ENCODE results near the gene FMN1.
A peak's percentile ranks its signal among the peaks of the same experiment; 100 is the strongest.

The FMN1 gene

DNA sequence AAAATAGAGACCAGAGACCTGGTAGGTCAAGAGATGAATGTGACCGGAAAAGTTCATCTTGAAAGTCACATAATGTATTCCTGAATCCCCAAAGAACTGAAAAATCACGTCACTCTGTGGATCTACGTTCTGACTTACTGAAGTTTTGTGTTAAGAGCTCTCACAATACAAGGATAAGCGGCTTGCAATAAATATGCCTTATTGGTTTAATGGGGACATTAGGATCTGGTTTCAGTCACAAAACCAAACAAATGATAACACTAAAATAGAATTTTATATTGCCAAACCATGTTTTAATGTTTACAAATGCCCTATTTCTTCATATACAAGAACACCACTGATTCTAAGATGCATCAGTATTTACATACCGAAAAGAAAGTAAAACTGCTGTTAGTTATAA, 164.2 kb downstream of the FMN1 start:
- POLR2A ChIA-PET: no interaction called here
- no peak for TF ChIP-seq ELF4 (IDR thresholded peaks at IDR 0.05)
- no peak for TF ChIP-seq LEF1 (IDR thresholded peaks at IDR 0.05; ENCODE audit: borderline replicate concordance)
- TF ChIP-seq SP1 (IDR thresholded peaks at IDR 0.05): no peak
- TF ChIP-seq FOXM1 (IDR thresholded peaks at IDR 0.05; ENCODE audit: borderline replicate concordance): no peak
- no peak for TF ChIP-seq BHLHE40 (IDR thresholded peaks at IDR 0.05; ENCODE audit: borderline replicate concordance)
- no peak for TF ChIP-seq FOXA1 (IDR thresholded peaks at IDR 0.05)
- no peak for TF ChIP-seq TARDBP (IDR thresholded peaks at IDR 0.05)
- TF ChIP-seq FOXK2 (IDR thresholded peaks at IDR 0.05): no peak
- no peak for TF ChIP-seq CTBP1 (IDR thresholded peaks at IDR 0.05; ENCODE audit: borderline replicate concordance)
- TF ChIP-seq PKNOX1 (IDR thresholded peaks at IDR 0.05): no peak
- no peak for TF ChIP-seq SUZ12 (IDR thresholded peaks at IDR 0.05)
- no peak for TF ChIP-seq ZNF384 (IDR thresholded peaks at IDR 0.05)
- TF ChIP-seq NFRKB (IDR thresholded peaks at IDR 0.05): no peak
- TF ChIP-seq L3MBTL2 (conservative IDR thresholded peaks at IDR 0.05): no peak
- TF ChIP-seq ARNT (IDR thresholded peaks at IDR 0.05): no peak
- CTCF ChIA-PET: interaction anchor here (0.9 kb wide), 1 partner anchor 8 kb away, joined by 3 read pairs; no protein-coding TSS in a partner anchor
- DNase-seq (ENCODE audit: extremely low spot score): no peak

- no peak for DNase-seq (ENCODE audit: extremely low spot score)
- ChIA-PET CTCF (interaction anchor here (0.6 kb wide), 1 partner anchor 154 kb away, joined by 3 read pairs; no protein-coding TSS in a partner anchor), POLR2A (no interaction called here)
- TF ChIP-seq FOXM1 (IDR thresholded peaks at IDR 0.05; ENCODE audit: borderline replicate concordance) (no peak), SUZ12 (IDR thresholded peaks at IDR 0.05) (no peak), ELF4 (IDR thresholded peaks at IDR 0.05) (no peak), L3MBTL2 (conservative IDR thresholded peaks at IDR 0.05) (no peak)
Observed at GRCh38 chr15:33029109-33029652, 165.3 kb downstream of the FMN1 start.

- no peak for DNase-seq (ENCODE audit: extremely low spot score)
- ChIA-PET CTCF (no interaction called here), POLR2A (no interaction called here)
- TF ChIP-seq L3MBTL2 (conservative IDR thresholded peaks at IDR 0.05) (no peak), NFRKB (IDR thresholded peaks at IDR 0.05) (no peak), FOXA1 (IDR thresholded peaks at IDR 0.05) (no peak), SUZ12 (IDR thresholded peaks at IDR 0.05) (no peak)
Observed at GRCh38 chr15:33028495-33028894, 166.0 kb downstream of the FMN1 start.

DNA sequence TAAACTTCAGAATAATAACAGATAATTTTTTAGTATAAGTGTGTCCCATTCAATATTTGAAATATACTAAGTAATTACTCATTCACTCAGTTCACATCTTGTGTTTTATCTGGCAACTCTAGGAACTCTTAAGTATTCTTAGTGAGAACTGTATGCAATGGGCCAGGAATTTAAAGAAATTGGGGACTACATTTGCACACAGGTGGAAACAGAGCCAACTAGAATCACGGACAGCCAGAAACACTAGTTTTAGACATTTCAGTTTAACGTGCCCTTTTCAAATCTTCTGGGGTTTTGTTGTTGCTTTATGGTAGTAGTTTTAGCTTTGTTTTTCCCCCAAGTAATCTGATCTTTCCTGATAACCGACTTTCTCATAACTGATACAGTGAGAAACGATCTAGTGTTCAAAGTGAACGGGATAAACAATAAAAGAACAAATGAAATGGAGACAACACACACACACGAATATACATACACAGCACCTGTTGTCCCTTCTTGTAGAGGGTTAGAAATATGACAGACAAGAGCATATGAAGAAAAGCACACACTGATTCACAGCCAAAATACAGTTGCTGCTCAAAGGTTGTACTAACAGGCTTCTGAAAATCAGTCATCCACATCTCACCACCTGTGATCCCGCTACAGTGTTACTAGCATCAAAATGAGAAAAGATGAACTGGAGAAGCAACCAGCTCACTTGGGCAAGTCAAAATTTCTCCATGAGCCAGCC, 167.0 kb downstream of the FMN1 start:
- POLR2A ChIA-PET: no interaction called here
- no peak for DNase-seq (ENCODE audit: extremely low spot score)
- CTCF ChIA-PET: no interaction called here
- no peak for TF ChIP-seq CTBP1 (IDR thresholded peaks at IDR 0.05; ENCODE audit: borderline replicate concordance)
- no peak for TF ChIP-seq BHLHE40 (IDR thresholded peaks at IDR 0.05; ENCODE audit: borderline replicate concordance)
- no peak for TF ChIP-seq LEF1 (IDR thresholded peaks at IDR 0.05; ENCODE audit: borderline replicate concordance)
- no peak for TF ChIP-seq SP1 (IDR thresholded peaks at IDR 0.05)
- TF ChIP-seq FOXA1 (IDR thresholded peaks at IDR 0.05): no peak
- TF ChIP-seq FOXM1 (IDR thresholded peaks at IDR 0.05; ENCODE audit: borderline replicate concordance): no peak
- no peak for TF ChIP-seq TARDBP (IDR thresholded peaks at IDR 0.05)
- no peak for TF ChIP-seq L3MBTL2 (conservative IDR thresholded peaks at IDR 0.05)
- TF ChIP-seq ZNF384 (IDR thresholded peaks at IDR 0.05): no peak
- TF ChIP-seq SUZ12 (IDR thresholded peaks at IDR 0.05): no peak
- TF ChIP-seq FOXK2 (IDR thresholded peaks at IDR 0.05): no peak
- TF ChIP-seq ARNT (IDR thresholded peaks at IDR 0.05): no peak
- no peak for TF ChIP-seq ELF4 (IDR thresholded peaks at IDR 0.05)
- TF ChIP-seq NFRKB (IDR thresholded peaks at IDR 0.05): no peak
- no peak for TF ChIP-seq PKNOX1 (IDR thresholded peaks at IDR 0.05)
- no peak for TF ChIP-seq HDGF (IDR thresholded peaks at IDR 0.05; ENCODE audit: borderline replicate concordance)

GRCh38 chr15:33026614-33027013, 167.9 kb downstream of the FMN1 start:
- no peak for TF ChIP-seq FOXA1 (IDR thresholded peaks at IDR 0.05)
- TF ChIP-seq ELF4 (IDR thresholded peaks at IDR 0.05): no peak
- no peak for TF ChIP-seq BHLHE40 (IDR thresholded peaks at IDR 0.05; ENCODE audit: borderline replicate concordance)
- TF ChIP-seq TARDBP (IDR thresholded peaks at IDR 0.05): no peak
- no peak for TF ChIP-seq SUZ12 (IDR thresholded peaks at IDR 0.05)
- TF ChIP-seq L3MBTL2 (conservative IDR thresholded peaks at IDR 0.05): no peak
- no peak for TF ChIP-seq FOXK2 (IDR thresholded peaks at IDR 0.05)
- no peak for TF ChIP-seq LEF1 (IDR thresholded peaks at IDR 0.05; ENCODE audit: borderline replicate concordance)
- TF ChIP-seq HDGF (IDR thresholded peaks at IDR 0.05; ENCODE audit: borderline replicate concordance): no peak
- TF ChIP-seq PKNOX1 (IDR thresholded peaks at IDR 0.05): no peak
- no peak for TF ChIP-seq ARNT (IDR thresholded peaks at IDR 0.05)
- TF ChIP-seq SP1 (IDR thresholded peaks at IDR 0.05): no peak
- no peak for TF ChIP-seq NFRKB (IDR thresholded peaks at IDR 0.05)
- no peak for TF ChIP-seq FOXM1 (IDR thresholded peaks at IDR 0.05; ENCODE audit: borderline replicate concordance)
- POLR2A ChIA-PET: no interaction called here
- CTCF ChIA-PET: interaction anchor here (0.8 kb wide), 1 partner anchor 106 kb away, joined by 3 read pairs; no protein-coding TSS in a partner anchor
- no peak for DNase-seq (ENCODE audit: extremely low spot score)

DNA sequence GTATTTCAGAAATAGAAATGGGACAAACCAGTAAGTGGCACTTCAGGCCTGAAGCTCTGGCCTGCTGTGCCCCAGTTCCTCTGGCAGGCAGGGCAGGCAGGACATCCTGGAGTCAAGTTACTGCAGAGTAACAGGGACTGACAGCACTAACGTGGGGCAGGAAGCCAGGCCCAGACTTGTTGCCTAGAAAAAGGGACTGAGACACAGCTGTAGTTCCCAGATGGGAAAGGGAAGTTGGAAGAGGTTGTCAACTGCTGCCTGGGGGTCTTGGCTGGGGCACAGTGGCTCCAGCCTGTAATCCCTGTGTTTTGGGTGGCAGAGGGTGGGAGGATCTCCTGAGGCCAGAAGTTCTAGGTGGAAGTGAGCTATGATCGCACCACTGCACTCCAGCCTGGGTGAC, 171.9 kb downstream of the FMN1 start:
- peak; percentile 7 for DNase-seq (ENCODE audit: extremely low spot score)
- TF ChIP-seq FOXA1 (IDR thresholded peaks at IDR 0.05) (no peak), ZNF384 (IDR thresholded peaks at IDR 0.05) (no peak), ELF4 (IDR thresholded peaks at IDR 0.05) (no peak), CTBP1 (IDR thresholded peaks at IDR 0.05; ENCODE audit: borderline replicate concordance) (no peak), LEF1 (IDR thresholded peaks at IDR 0.05; ENCODE audit: borderline replicate concordance) (no peak), HDGF (IDR thresholded peaks at IDR 0.05; ENCODE audit: borderline replicate concordance) (no peak), TARDBP (IDR thresholded peaks at IDR 0.05) (no peak), SP1 (IDR thresholded peaks at IDR 0.05) (no peak), ARNT (IDR thresholded peaks at IDR 0.05) (no peak), PKNOX1 (IDR thresholded peaks at IDR 0.05) (no peak), BHLHE40 (IDR thresholded peaks at IDR 0.05; ENCODE audit: borderline replicate concordance) (no peak), SUZ12 (IDR thresholded peaks at IDR 0.05) (no peak), FOXM1 (IDR thresholded peaks at IDR 0.05; ENCODE audit: borderline replicate concordance) (no peak), NFRKB (IDR thresholded peaks at IDR 0.05) (no peak), FOXK2 (IDR thresholded peaks at IDR 0.05) (no peak)
- ChIA-PET POLR2A (no interaction called here), CTCF (interaction anchor here (0.6 to 2.0 kb wide), 3 partner anchors 8 to 110 kb away, joined by 3 to 5 read pairs (median 3); no protein-coding TSS in a partner anchor)

Measured in HEK293T (cell line).